ENCODE data around the gene MATR3. TPM values are rescaled to one million over a fixed set of nuclear protein-coding genes. Genes with fewer than 3 reads are reported as not detected.
"Not testable (repeated sequence)": the region's sequence is repeated elsewhere in the genome, so short reads cannot be mapped to it uniquely, and the experiment has no call there.

MATR3 gene
- total RNA-seq, 2 donors from 2014 or later: 318 to 325 TPM

DNA sequence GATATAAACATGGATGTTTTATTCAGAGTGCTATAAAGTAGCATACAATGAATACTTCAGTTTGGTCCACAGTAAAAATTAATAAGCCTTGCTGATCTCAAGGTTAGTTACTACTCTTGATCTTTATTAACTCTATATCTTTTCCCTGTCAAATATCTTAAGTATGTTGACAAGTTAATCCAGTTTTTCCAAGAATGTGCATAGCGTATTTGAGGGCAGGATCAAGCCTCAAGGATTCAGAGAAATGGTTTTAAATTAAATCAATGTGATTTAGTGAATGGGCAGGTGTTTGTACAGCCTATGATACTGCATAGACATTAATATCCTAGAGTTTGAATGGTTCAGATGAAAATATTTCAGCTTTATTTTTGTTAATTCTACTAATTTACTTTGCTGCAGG lies 20.7 kb downstream of the MATR3 start:
- Mint-ChIP-seq H3K4me3 (no peak overlapping the region), H3K36me3 (ENCODE audit: low read depth) (no peaks in the 10 kb centered on the region), H3K4me1 (peaks cover 24% of the 10 kb centered on the region), H3K27ac (peak overlapping the region; percentile 14), H3K27me3 (no peaks in the 10 kb centered on the region)
- H3K9me3 ChIP-seq (ENCODE audit: control insufficient read depth, low read length, poor library complexity, severe bottlenecking): no peaks in the 10 kb centered on the region
- no peak for ATAC-seq
- no peak for DNase-seq

DNA sequence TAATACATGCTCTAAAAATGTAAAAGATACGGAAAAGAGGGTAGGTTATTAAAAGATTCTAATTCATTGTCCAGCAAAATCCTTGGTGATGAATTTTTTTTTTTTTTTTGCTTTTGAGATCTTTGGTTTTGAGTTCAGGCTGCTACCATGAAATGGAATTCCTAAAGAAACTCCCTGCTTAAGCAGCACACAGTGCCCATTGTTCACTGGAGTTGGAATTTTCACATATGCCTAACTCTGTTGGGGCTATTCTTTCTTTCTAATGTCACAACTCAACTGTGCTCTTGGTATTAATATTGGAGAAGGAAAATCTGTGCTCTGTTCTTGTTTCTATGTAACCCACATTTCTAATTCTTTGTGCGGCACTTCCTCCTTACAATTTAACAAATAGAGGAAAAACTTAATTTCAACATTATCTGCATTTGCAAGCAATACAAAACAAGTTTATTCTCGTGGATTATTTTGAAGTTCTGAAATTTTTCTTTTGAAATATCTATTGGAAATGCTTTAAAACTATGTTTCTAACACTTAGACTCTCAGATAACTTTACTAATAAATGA lies 21.6 kb downstream of the MATR3 start:
- no peaks in the 10 kb centered on the region for H3K9me3 ChIP-seq (ENCODE audit: control insufficient read depth, low read length, poor library complexity, severe bottlenecking)
- no peak for DNase-seq
- H3K27me3 Mint-ChIP-seq: no peaks in the 10 kb centered on the region
- no peak overlapping the region for H3K4me3 Mint-ChIP-seq
- no peak overlapping the region for H3K27ac Mint-ChIP-seq
- H3K4me1 Mint-ChIP-seq: peaks cover 19% of the 10 kb centered on the region
- ATAC-seq: no peak
- H3K36me3 Mint-ChIP-seq (ENCODE audit: low read depth): no peaks in the 10 kb centered on the region

DNA sequence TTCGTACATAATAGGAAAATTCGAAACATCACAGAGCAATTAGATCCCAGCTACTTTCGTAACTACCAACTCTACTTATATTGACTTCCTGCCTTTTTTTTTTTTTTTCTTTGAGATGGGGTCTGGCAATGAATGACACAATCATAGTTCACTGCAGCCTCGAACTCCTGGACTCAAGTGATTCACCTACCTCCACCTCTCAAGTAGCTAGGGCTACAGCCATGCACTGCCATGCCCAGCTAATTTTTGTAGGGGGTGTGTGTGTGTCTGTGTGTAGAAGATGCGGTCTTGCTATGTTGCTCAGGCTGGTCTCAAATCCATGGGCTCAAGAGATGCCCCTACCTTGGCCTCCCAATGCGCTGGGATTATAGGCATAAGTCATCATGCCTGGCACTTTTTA lies 42.3 kb downstream of the MATR3 start:
- Mint-ChIP-seq H3K4me1 (peaks cover 12% of the 10 kb centered on the region), H3K4me3 (peak overlapping the region; percentile 63), H3K27me3 (no peaks in the 10 kb centered on the region), H3K27ac (peak overlapping the region; percentile 89), H3K36me3 (ENCODE audit: low read depth) (no peaks in the 10 kb centered on the region)
- ATAC-seq: peak; percentile 45
- no peak for DNase-seq
- H3K9me3 ChIP-seq (ENCODE audit: control insufficient read depth, low read length, poor library complexity, severe bottlenecking): no peaks in the 10 kb centered on the region

DNA sequence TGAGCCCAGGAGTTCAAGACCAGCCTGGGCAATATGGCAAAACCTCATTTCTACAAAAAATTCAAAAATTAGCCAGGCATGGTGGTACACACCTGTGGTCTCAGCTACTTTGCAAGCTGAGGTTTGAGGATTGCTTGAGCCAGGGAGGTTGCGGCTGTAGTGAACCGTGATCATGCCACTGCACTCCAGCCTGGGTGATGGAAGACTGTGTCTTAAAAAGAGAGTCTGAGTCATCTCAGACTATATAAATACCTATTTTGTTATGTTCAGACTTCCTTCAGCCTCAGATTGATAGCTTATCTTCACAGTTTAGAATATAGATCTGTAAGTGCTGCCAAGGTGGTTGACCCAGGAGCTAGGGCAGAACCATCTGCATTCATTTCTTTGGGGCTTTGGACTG lies 46.5 kb downstream of the MATR3 start:
- peaks cover 42% of the 10 kb centered on the region for H3K4me1 Mint-ChIP-seq
- H3K36me3 Mint-ChIP-seq (ENCODE audit: low read depth): peaks cover 3% of the 10 kb centered on the region
- H3K27ac Mint-ChIP-seq: no peak overlapping the region
- no peak for ATAC-seq
- H3K9me3 ChIP-seq (ENCODE audit: control insufficient read depth, low read length, poor library complexity, severe bottlenecking): no peaks in the 10 kb centered on the region
- no peak for DNase-seq
- H3K27me3 Mint-ChIP-seq: no peaks in the 10 kb centered on the region
- no peak overlapping the region for H3K4me3 Mint-ChIP-seq

DNA sequence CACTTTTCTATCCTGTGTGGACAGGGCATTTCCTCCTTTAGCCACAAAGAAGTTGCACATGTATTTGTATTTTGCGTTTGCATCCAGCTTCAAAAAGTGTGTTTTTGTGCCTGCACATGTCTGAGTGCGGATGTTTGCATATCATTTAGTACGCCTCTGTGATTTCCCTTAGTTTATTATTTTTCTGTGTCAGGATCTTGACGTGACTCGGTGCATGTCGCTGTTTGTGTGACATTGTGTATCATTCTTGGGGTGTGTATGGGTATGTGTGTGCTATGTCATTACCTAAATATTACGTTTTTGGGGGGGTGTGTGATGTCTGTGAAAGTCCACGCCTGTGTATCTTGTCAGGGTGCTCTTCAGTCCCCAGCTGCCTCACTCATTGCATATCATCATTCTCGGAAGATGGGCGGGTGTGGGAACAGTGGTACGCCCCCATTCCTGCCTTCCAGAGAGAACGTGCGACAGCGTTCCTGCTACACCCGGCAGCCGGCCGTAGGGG lies 47.7 kb downstream of the MATR3 start:
- peak overlapping the region; percentile 100 for H3K4me3 Mint-ChIP-seq
- DNase-seq (no peak), ATAC-seq (peak; percentile 36)
- peak overlapping the region; percentile 98 for H3K27ac Mint-ChIP-seq
- H3K36me3 Mint-ChIP-seq (ENCODE audit: low read depth): peaks cover 3% of the 10 kb centered on the region
- H3K9me3 ChIP-seq (ENCODE audit: control insufficient read depth, low read length, poor library complexity, severe bottlenecking): no peaks in the 10 kb centered on the region
- H3K27me3 Mint-ChIP-seq: no peaks in the 10 kb centered on the region
- H3K4me1 Mint-ChIP-seq: peaks cover 42% of the 10 kb centered on the region

- DNase-seq (peak; percentile 94 to 96 (median 96)), ATAC-seq (peak; percentile 89)
- Mint-ChIP-seq H3K27ac (peak within 1 kb of the TSS; percentile 98), H3K4me3 (peak within 1 kb of the TSS; percentile 100), H3K36me3 (ENCODE audit: low read depth) (peaks cover 3% of the 10 kb centered on the region), H3K4me1 (peaks cover 43% of the 10 kb centered on the region), H3K27me3 (no peaks in the 10 kb centered on the region)
- H3K9me3 ChIP-seq (ENCODE audit: control insufficient read depth, low read length, poor library complexity, severe bottlenecking): no peaks in the 10 kb centered on the region
Observed at GRCh38 chr5:139341689-139342422, 48.3 kb downstream of the MATR3 start, which contains the start of gene PAIP2. PAIP2 (plus strand) TSS chr5:139341854; CDS start chr5:139363785, 21,931 bp downstream.

GRCh38 chr5:139342423-139342723 lies 48.8 kb downstream of the MATR3 start:
- no peaks in the 10 kb centered on the region for H3K9me3 ChIP-seq (ENCODE audit: control insufficient read depth, low read length, poor library complexity, severe bottlenecking)
- Mint-ChIP-seq H3K27me3 (no peaks in the 10 kb centered on the region), H3K4me1 (peaks cover 44% of the 10 kb centered on the region), H3K4me3 (peak overlapping the region; percentile 100), H3K27ac (peak overlapping the region; percentile 98), H3K36me3 (ENCODE audit: low read depth) (peaks cover 3% of the 10 kb centered on the region)
- DNase-seq (peak in 2 of 3 donors; percentile 67 to 74), ATAC-seq (no peak)

GRCh38 chr5:139343476-139343875 lies 49.9 kb downstream of the MATR3 start:
- H3K36me3 Mint-ChIP-seq (ENCODE audit: low read depth): peaks cover 3% of the 10 kb centered on the region

DNA sequence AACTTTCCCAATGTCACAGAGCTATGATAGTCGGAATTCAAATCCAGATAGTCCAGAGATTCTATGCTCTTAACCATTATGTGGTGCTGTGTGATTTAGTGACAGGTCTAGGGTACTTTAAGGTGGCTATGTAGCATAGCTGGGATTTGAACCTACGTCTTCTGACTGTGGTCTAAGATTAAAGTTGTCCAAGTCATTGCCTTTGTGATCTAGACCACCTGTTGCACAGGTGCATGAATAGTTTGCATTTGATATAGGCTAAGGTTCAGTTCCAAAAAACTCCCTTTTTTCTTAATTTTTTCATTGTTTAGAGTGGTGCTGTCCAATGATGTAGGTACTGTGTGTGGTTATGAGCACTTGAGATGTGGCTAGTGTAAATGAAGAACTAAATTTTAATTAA lies 50.6 kb downstream of the MATR3 start:
- Mint-ChIP-seq H3K27ac (no peak overlapping the region), H3K36me3 (ENCODE audit: low read depth) (peaks cover 3% of the 10 kb centered on the region), H3K4me1 (peaks cover 43% of the 10 kb centered on the region), H3K4me3 (peak overlapping the region; percentile 19), H3K27me3 (no peaks in the 10 kb centered on the region)
- no peak for ATAC-seq
- no peaks in the 10 kb centered on the region for H3K9me3 ChIP-seq (ENCODE audit: control insufficient read depth, low read length, poor library complexity, severe bottlenecking)
- DNase-seq: no peak

More at GRCh38 chr5:139343476-139343875, 49.9 kb downstream of the MATR3 start:
- Mint-ChIP-seq H3K27me3 (no peaks in the 10 kb centered on the region), H3K27ac (no peak overlapping the region), H3K4me3 (peak overlapping the region; percentile 100), H3K4me1 (peaks cover 44% of the 10 kb centered on the region)
- no peaks in the 10 kb centered on the region for H3K9me3 ChIP-seq (ENCODE audit: control insufficient read depth, low read length, poor library complexity, severe bottlenecking)
- ATAC-seq: no peak
- no peak for DNase-seq

DNA sequence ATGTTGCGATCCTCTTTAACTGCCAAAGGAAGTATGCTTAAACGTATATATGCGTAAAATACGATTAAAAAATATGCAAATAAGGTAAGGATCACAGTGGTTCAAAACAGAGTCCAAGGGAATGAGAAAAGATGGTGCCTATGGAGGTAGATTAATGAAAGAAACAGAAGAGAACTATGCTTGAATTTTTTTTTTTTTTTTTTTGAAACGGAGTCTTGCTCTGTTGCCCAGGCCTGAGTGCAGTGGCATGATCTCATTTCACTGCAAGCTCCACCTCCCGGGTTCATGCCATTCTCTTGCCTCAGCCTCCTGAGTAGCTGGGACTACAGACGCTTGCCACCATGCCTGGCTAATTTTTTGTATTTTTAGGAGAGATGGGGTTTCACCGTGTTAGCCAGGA lies 51.9 kb downstream of the MATR3 start:
- DNase-seq; ATAC-seq; H3K27me3 Mint-ChIP-seq; H3K4me3 Mint-ChIP-seq; H3K9me3 ChIP-seq (ENCODE audit: control insufficient read depth, low read length, poor library complexity, severe bottlenecking); H3K36me3 Mint-ChIP-seq (ENCODE audit: low read depth): not testable (repeated sequence)
- peak overlapping the region; percentile 6 for H3K27ac Mint-ChIP-seq
- peaks cover 45% of the 10 kb centered on the region for H3K4me1 Mint-ChIP-seq

GRCh38 chr5:139347863-139348262 lies 54.3 kb downstream of the MATR3 start:
- not testable (repeated sequence) for H3K27ac Mint-ChIP-seq; DNase-seq; ATAC-seq; H3K9me3 ChIP-seq (ENCODE audit: control insufficient read depth, low read length, poor library complexity, severe bottlenecking); H3K36me3 Mint-ChIP-seq (ENCODE audit: low read depth); H3K4me3 Mint-ChIP-seq; H3K27me3 Mint-ChIP-seq
- peaks cover 31% of the 10 kb centered on the region for H3K4me1 Mint-ChIP-seq

DNA sequence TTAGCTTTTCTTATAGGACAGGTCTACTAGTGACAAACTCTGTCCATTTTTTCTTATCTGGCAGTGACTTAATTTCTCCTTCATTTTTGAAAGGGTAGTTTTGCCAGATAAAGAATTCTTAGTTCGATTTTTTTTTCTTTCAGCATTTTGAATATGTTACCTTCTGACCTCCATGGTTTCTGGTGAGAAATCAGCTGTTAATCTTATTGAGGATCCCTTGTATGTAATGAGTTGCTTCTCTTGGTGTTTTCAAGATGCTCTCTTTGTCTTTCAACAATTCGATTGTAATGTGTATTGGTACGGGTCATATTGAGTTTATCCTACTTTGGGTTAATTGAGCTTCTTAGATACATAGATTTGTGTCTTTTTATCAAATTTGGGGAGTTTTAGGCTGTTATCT lies 60.6 kb downstream of the MATR3 start:
- DNase-seq (no peak), ATAC-seq (no peak)
- Mint-ChIP-seq H3K4me1 (peaks cover 17% of the 10 kb centered on the region), H3K27me3 (no peaks in the 10 kb centered on the region), H3K4me3 (no peak overlapping the region), H3K36me3 (ENCODE audit: low read depth) (peaks cover 2% of the 10 kb centered on the region), H3K27ac (no peak overlapping the region)
- no peaks in the 10 kb centered on the region for H3K9me3 ChIP-seq (ENCODE audit: control insufficient read depth, low read length, poor library complexity, severe bottlenecking)

- H3K27ac Mint-ChIP-seq; H3K9me3 ChIP-seq (ENCODE audit: control insufficient read depth, low read length, poor library complexity, severe bottlenecking); H3K36me3 Mint-ChIP-seq (ENCODE audit: low read depth); H3K4me3 Mint-ChIP-seq; DNase-seq; ATAC-seq; H3K27me3 Mint-ChIP-seq: not testable (repeated sequence)
- H3K4me1 Mint-ChIP-seq: peaks cover 19% of the 10 kb centered on the region
Observed at GRCh38 chr5:139355900-139356299, 62.4 kb downstream of the MATR3 start.

DNA sequence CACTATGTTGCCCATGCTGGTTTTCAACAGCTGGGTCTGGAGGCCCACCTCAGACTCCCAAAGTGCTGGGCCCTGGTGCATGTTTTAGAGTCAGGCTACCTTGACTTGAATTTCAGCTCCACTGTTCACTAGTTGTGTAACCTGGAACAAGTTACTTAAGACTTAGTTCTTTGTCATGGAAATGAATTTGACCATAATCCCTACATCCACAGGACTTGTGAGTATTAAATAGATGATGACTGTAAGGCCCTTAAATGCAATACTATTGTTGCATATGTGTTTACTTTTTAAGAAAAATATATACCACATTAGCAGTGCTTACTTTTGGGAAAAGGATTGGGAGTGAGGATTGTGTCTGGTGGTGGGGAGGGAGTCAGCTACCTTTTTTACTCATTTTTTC lies 64.5 kb downstream of the MATR3 start:
- peaks cover 2% of the 10 kb centered on the region for H3K36me3 Mint-ChIP-seq (ENCODE audit: low read depth)

More for the DNA sequence above, 64.5 kb downstream of the MATR3 start:
- ATAC-seq (no peak), DNase-seq (no peak)
- Mint-ChIP-seq H3K27me3 (no peaks in the 10 kb centered on the region), H3K4me3 (no peak overlapping the region), H3K27ac (no peak overlapping the region), H3K4me1 (peaks cover 17% of the 10 kb centered on the region)
- no peaks in the 10 kb centered on the region for H3K9me3 ChIP-seq (ENCODE audit: control insufficient read depth, low read length, poor library complexity, severe bottlenecking)

Measured in T-helper 17 cell (primary cell).